Natural killer cell treated with Interleukin-12 subunit alpha and Interleukin-12 subunit beta and Interleukin-15 and Interleukin-18, amount 100 ng/mL, for 72 hours (primary cell): ENCODE results near the gene POLR3B. TPM values are rescaled to one million over a fixed set of nuclear protein-coding genes. Genes with fewer than 3 reads are reported as not detected.

Experiments
- ATAC-seq, 2 donors: fragments of 150-1000 bp; cut with Tn5 transposase in 1 of 2; sonication (Bioruptor Pico), chemical (Tn5 transposase) in 1 of 2; 2 replicates each; pipeline ENCODE4 v1.10.0; 2021
- DNase-seq: peaks from one replicate; pipeline ENCODE4 v3.0.0; 2022; ENCODE audit warnings: low spot score
- H3K27ac Mint-ChIP-seq, 2 donors: 1 replicate in 1 of 2; 2 replicates in 1 of 2; pipeline ENCODE4 v1.8.0; 2022; ENCODE audit warnings: mixed read lengths in 2 of 2, mild to moderate bottlenecking in 1 of 2, moderate library complexity in 1 of 2
- H3K27me3 Mint-ChIP-seq, 2 donors: 1 replicate in 1 of 2; 2 replicates in 1 of 2; pipeline ENCODE4 v1.8.0; 2022; ENCODE audit warnings: mixed read lengths in 2 of 2
- H3K36me3 Mint-ChIP-seq: one replicate; pipeline ENCODE4 v1.8.0; 2022; ENCODE audit warnings: mixed read lengths
- H3K4me1 Mint-ChIP-seq, 2 donors: 1 replicate in 1 of 2; 2 replicates in 1 of 2; pipeline ENCODE4 v1.8.0; 2022; ENCODE audit warnings: low read depth in 2 of 2, mixed read lengths in 2 of 2, mild to moderate bottlenecking in 1 of 2
- H3K4me3 Mint-ChIP-seq: one replicate; pipeline ENCODE4 v1.8.0; 2022; ENCODE audit warnings: mixed read lengths
- H3K9me3 Mint-ChIP-seq: 2 replicates; pipeline ENCODE4 v1.8.0; 2022; ENCODE audit warnings: mixed read lengths
- total RNA-seq, 2 donors: library from RNA; stranded (reverse); gene quantifications; one replicate each; pipeline ENCODE4 v1.2.3, GENCODE V29; 2022

POLR3B gene
- total RNA-seq, 2 donors from 2014 or later, result 9.0 to 12.3 TPM

GRCh38 chr12:106527356-106527755 is 169.8 kb downstream of the POLR3B start:
- Mint-ChIP-seq H3K27ac (no peak overlapping the region), H3K36me3 (no peaks in the 10 kb centered on the region), H3K9me3 (no peaks in the 10 kb centered on the region), H3K27me3 (peaks cover 12 to 47% of the 10 kb centered on the region in 2 donors), H3K4me3 (no peak overlapping the region), H3K4me1 (no peaks in the 10 kb centered on the region)
- no peak for DNase-seq
- ATAC-seq, result no peak

- peaks cover 8% of the 10 kb centered on the region for H3K9me3 Mint-ChIP-seq
- peaks cover 7% of the 10 kb centered on the region for H3K36me3 Mint-ChIP-seq
- no peak for ATAC-seq
- no peak overlapping the region for H3K27ac Mint-ChIP-seq
- DNase-seq, result no peak
- H3K4me3 Mint-ChIP-seq, result no peak overlapping the region
- H3K27me3 Mint-ChIP-seq, result peaks cover 7 to 14% of the 10 kb centered on the region in 2 donors
- no peaks in the 10 kb centered on the region for H3K4me1 Mint-ChIP-seq
Measured at GRCh38 chr12:106541201-106541600, 183.7 kb downstream of the POLR3B start.

- Mint-ChIP-seq H3K9me3 (peaks cover 4% of the 10 kb centered on the region), H3K36me3 (peaks cover 6% of the 10 kb centered on the region), H3K27me3 (peaks cover 26 to 43% of the 10 kb centered on the region in 2 donors), H3K4me1 (no peaks in the 10 kb centered on the region), H3K4me3 (no peak overlapping the region), H3K27ac (no peak overlapping the region)
- DNase-seq (no peak), ATAC-seq (no peak)
Measured at GRCh38 chr12:106551410-106551809, 193.9 kb downstream of the POLR3B start.

- no peak for DNase-seq
- Mint-ChIP-seq H3K27me3 (peaks cover 30 to 49% of the 10 kb centered on the region in 2 donors), H3K4me1 (no peaks in the 10 kb centered on the region), H3K4me3 (no peak overlapping the region), H3K36me3 (peaks cover 6% of the 10 kb centered on the region), H3K27ac (no peak overlapping the region), H3K9me3 (peaks cover 4% of the 10 kb centered on the region)
- ATAC-seq, result no peak
Measured at GRCh38 chr12:106552228-106552627, 194.7 kb downstream of the POLR3B start.

Other genes starting within 250 kb of the POLR3B start
- gene NUAK1, start 218.8 kb upstream of the POLR3B start, total RNA-seq, result 1 to 10 TPM in 1 of 2 donors, under 1 TPM in 1; 0.05 to 1.6 TPM
- gene CKAP4, start 109.7 kb upstream of the POLR3B start, total RNA-seq, result 1 to 10 TPM; 1.1 to 3.3 TPM
- gene TCP11L2, start 55.0 kb upstream of the POLR3B start, total RNA-seq, result 1 to 10 TPM; 3.5 to 5.8 TPM
- gene RFX4, start 225.3 kb downstream of the POLR3B start, total RNA-seq, result not detected